Ishikawa (cell line): ENCODE results near the gene RPL10A.

Source experiments
- TAF1 ChIP-seq: IDR thresholded peaks from 2 replicates; pipeline ENCODE4 v1.6.1; 2012; ENCODE audit warnings: low read depth, mild to moderate bottlenecking
- ZBTB7A ChIP-seq: IDR thresholded peaks from 2 replicates; pipeline ENCODE4 v1.6.1; 2012; ENCODE audit warnings: low read depth

- TF ChIP-seq TAF1 (no peak), ZBTB7A (no peak)
Observed at GRCh38 chr6:35427435-35427834, 40.8 kb upstream of the RPL10A start.
